Stimulated activated naive CD8-positive, alpha-beta T cell treated with anti-CD3 and anti-CD28 coated beads, Interleukin-15, amount 100 ng/mL, for 72 hours (primary cell): ENCODE results near the gene OR5J2.
"Not testable (repeated sequence)": the region's sequence is repeated elsewhere in the genome, so short reads cannot be mapped to it uniquely, and the experiment has no call there.

Experiments
- ATAC-seq: fragments of 150-1000 bp; cut with Tn5 transposase; 2 replicates; pipeline ENCODE4 v1.10.0; 2021; ENCODE audit warnings: mild to moderate bottlenecking, moderate library complexity
- DNase-seq, 2 donors: peaks; one replicate each; pipeline ENCODE4 v3.0.0; 2021 to 2022
- H3K27ac Mint-ChIP-seq, 2 donors: one replicate each; pipeline ENCODE4 v1.8.0; 2022; ENCODE audit warnings: mild to moderate bottlenecking in 2 of 2, mixed read lengths in 2 of 2, moderate library complexity in 2 of 2
- H3K27me3 Mint-ChIP-seq: one replicate; pipeline ENCODE4 v1.8.0; 2022; ENCODE audit warnings: mixed read lengths
- H3K4me1 Mint-ChIP-seq: one replicate; pipeline ENCODE4 v1.8.0; 2022; ENCODE audit warnings: mild to moderate bottlenecking, mixed read lengths
- H3K4me3 Mint-ChIP-seq, 2 donors: one replicate each; pipeline ENCODE4 v1.8.0; 2022; ENCODE audit warnings: mild to moderate bottlenecking in 2 of 2, mixed read lengths in 2 of 2, moderate library complexity in 1 of 2
- H3K9me3 Mint-ChIP-seq, 2 donors: one replicate each; pipeline ENCODE4 v1.8.0; 2022; ENCODE audit warnings: mixed read lengths in 2 of 2

The OR5J2 gene

GRCh38 chr11:56176318-56176717 lies at the start of gene OR5J2:
Gene OR5J2, plus strand, starts transcription at chr11:56176618. Its CDS starts 0 bp downstream, at chr11:56176618.
- H3K4me3 Mint-ChIP-seq = no peak within 1 kb of the TSS
- ATAC-seq = no peak

GRCh38 chr11:56140151-56140661 lies 36.2 kb upstream of the OR5J2 start, which contains the start of gene OR8J3:
Gene OR8J3, minus strand, starts transcription at chr11:56140201. Its CDS starts 2,483 bp downstream, at chr11:56137718.
- DNase-seq (no peak), ATAC-seq (no peak)
- Mint-ChIP-seq H3K27ac (no peak within 1 kb of the TSS), H3K4me1 (no peaks in the 10 kb centered on the region), H3K4me3 (no peak within 1 kb of the TSS), H3K9me3 (peaks cover 7 to 8% of the 10 kb centered on the region in 2 donors), H3K27me3 (no peaks in the 10 kb centered on the region)

More at GRCh38 chr11:56176318-56176717, at the start of gene OR5J2:
- Mint-ChIP-seq H3K4me1 (no peaks in the 10 kb centered on the region), H3K9me3 (peaks cover 9 to 10% of the 10 kb centered on the region in 2 donors), H3K27ac (no peak within 1 kb of the TSS), H3K27me3 (no peaks in the 10 kb centered on the region)
- DNase-seq = no peak

- DNase-seq, H3K9me3 Mint-ChIP-seq, ATAC-seq, H3K4me3 Mint-ChIP-seq, H3K27ac Mint-ChIP-seq, H3K27me3 Mint-ChIP-seq, H3K4me1 Mint-ChIP-seq: not testable (repeated sequence)
Observed at GRCh38 chr11:56143681-56144080, 32.7 kb upstream of the OR5J2 start.

- no peak for ATAC-seq
- Mint-ChIP-seq H3K9me3 (peaks cover 22 to 47% of the 10 kb centered on the region in 2 donors), H3K27ac (no peak overlapping the region), H3K4me1 (no peaks in the 10 kb centered on the region), H3K27me3 (no peaks in the 10 kb centered on the region), H3K4me3 (no peak overlapping the region)
- DNase-seq = no peak
Observed at GRCh38 chr11:56151376-56151775, 25.0 kb upstream of the OR5J2 start.

GRCh38 chr11:56152333-56152732 lies 24.1 kb upstream of the OR5J2 start:
- no peaks in the 10 kb centered on the region for H3K27me3 Mint-ChIP-seq
- ATAC-seq = no peak
- H3K9me3 Mint-ChIP-seq = peaks cover 26 to 56% of the 10 kb centered on the region in 2 donors
- H3K4me3 Mint-ChIP-seq = no peak overlapping the region
- no peak for DNase-seq
- H3K4me1 Mint-ChIP-seq = no peaks in the 10 kb centered on the region
- no peak overlapping the region for H3K27ac Mint-ChIP-seq

GRCh38 chr11:56160217-56160616 lies 16.2 kb upstream of the OR5J2 start, which contains the start of gene OR8K5:
Gene OR8K5, minus strand, starts transcription at chr11:56160317. Its CDS starts 0 bp downstream, at chr11:56160317.
- H3K27ac Mint-ChIP-seq = no peak within 1 kb of the TSS
- H3K9me3 Mint-ChIP-seq = peaks cover 13 to 34% of the 10 kb centered on the region in 2 donors
- ATAC-seq (no peak), DNase-seq (no peak)
- no peaks in the 10 kb centered on the region for H3K4me1 Mint-ChIP-seq
- H3K4me3 Mint-ChIP-seq = no peak within 1 kb of the TSS
- H3K27me3 Mint-ChIP-seq = no peaks in the 10 kb centered on the region

- Mint-ChIP-seq H3K27ac (no peak overlapping the region), H3K4me3 (no peak overlapping the region), H3K27me3 (no peaks in the 10 kb centered on the region), H3K9me3 (peaks cover 7 to 11% of the 10 kb centered on the region in 2 donors), H3K4me1 (no peaks in the 10 kb centered on the region)
- ATAC-seq = no peak
- DNase-seq = no peak
Observed at GRCh38 chr11:56163804-56164203, 12.6 kb upstream of the OR5J2 start.

GRCh38 chr11:56172256-56172830 lies 4.1 kb upstream of the OR5J2 start:
- ATAC-seq (no peak), DNase-seq (no peak)
- peaks cover 4 to 6% of the 10 kb centered on the region in 2 donors for H3K9me3 Mint-ChIP-seq
- H3K27me3 Mint-ChIP-seq = no peaks in the 10 kb centered on the region
- H3K27ac Mint-ChIP-seq = no peak overlapping the region
- H3K4me3 Mint-ChIP-seq = no peak overlapping the region
- H3K4me1 Mint-ChIP-seq = no peaks in the 10 kb centered on the region

- no peaks in the 10 kb centered on the region for H3K27me3 Mint-ChIP-seq
- ATAC-seq = no peak
- no peaks in the 10 kb centered on the region for H3K4me1 Mint-ChIP-seq
- H3K4me3 Mint-ChIP-seq = no peak overlapping the region
- H3K27ac Mint-ChIP-seq = no peak overlapping the region
- no peak for DNase-seq
- H3K9me3 Mint-ChIP-seq = peaks cover 10 to 17% of the 10 kb centered on the region in 2 donors
Observed at GRCh38 chr11:56183459-56183858, 7.0 kb downstream of the OR5J2 start.

GRCh38 chr11:56188602-56189001 lies 12.2 kb downstream of the OR5J2 start:
- ATAC-seq = no peak
- H3K4me1 Mint-ChIP-seq = no peaks in the 10 kb centered on the region
- H3K4me3 Mint-ChIP-seq = no peak overlapping the region
- H3K9me3 Mint-ChIP-seq = peaks cover 4 to 8% of the 10 kb centered on the region in 2 donors
- no peak for DNase-seq
- no peaks in the 10 kb centered on the region for H3K27me3 Mint-ChIP-seq
- H3K27ac Mint-ChIP-seq = no peak overlapping the region

- Mint-ChIP-seq H3K4me3 (no peak overlapping the region), H3K27ac (no peak overlapping the region), H3K9me3 (no peaks in the 10 kb centered on the region), H3K4me1 (no peaks in the 10 kb centered on the region), H3K27me3 (no peaks in the 10 kb centered on the region)
- ATAC-seq = no peak
- no peak for DNase-seq
Observed at GRCh38 chr11:56196705-56197104, 20.3 kb downstream of the OR5J2 start.

GRCh38 chr11:56197367-56197766 lies 20.9 kb downstream of the OR5J2 start:
- Mint-ChIP-seq H3K4me1 (no peaks in the 10 kb centered on the region), H3K27me3 (no peaks in the 10 kb centered on the region), H3K27ac (no peak overlapping the region), H3K4me3 (no peak overlapping the region), H3K9me3 (no peaks in the 10 kb centered on the region)
- DNase-seq = no peak
- no peak for ATAC-seq

- H3K4me3 Mint-ChIP-seq = no peak overlapping the region
- peaks cover 15 to 23% of the 10 kb centered on the region in 2 donors for H3K9me3 Mint-ChIP-seq
- ATAC-seq = no peak
Observed at GRCh38 chr11:56207790-56208189, 31.4 kb downstream of the OR5J2 start.

GRCh38 chr11:56214537-56214936 lies 38.1 kb downstream of the OR5J2 start:
- Mint-ChIP-seq H3K4me1 (no peaks in the 10 kb centered on the region), H3K9me3 (peaks cover 15 to 31% of the 10 kb centered on the region in 2 donors), H3K27ac (no peak overlapping the region), H3K27me3 (no peaks in the 10 kb centered on the region), H3K4me3 (no peak overlapping the region)
- DNase-seq = no peak
- no peak for ATAC-seq

More at GRCh38 chr11:56207790-56208189, 31.4 kb downstream of the OR5J2 start:
- no peak for DNase-seq
- Mint-ChIP-seq H3K4me1 (no peaks in the 10 kb centered on the region), H3K27me3 (no peaks in the 10 kb centered on the region), H3K27ac (no peak overlapping the region)

- H3K9me3 Mint-ChIP-seq = peaks cover 15 to 30% of the 10 kb centered on the region in 2 donors
- not testable (repeated sequence) for ATAC-seq, H3K4me1 Mint-ChIP-seq, DNase-seq, H3K27me3 Mint-ChIP-seq, H3K4me3 Mint-ChIP-seq, H3K27ac Mint-ChIP-seq
Observed at GRCh38 chr11:56219735-56220134, 43.3 kb downstream of the OR5J2 start.
